CD4-positive, alpha-beta memory T cell (primary cell): Measurements from ENCODE around the gene MYO1F. TPM values are rescaled to one million over a fixed set of nuclear protein-coding genes. Genes with fewer than 3 reads are reported as not detected.
"Not testable (repeated sequence)": the region's sequence is repeated elsewhere in the genome, so short reads cannot be mapped to it uniquely, and the experiment has no call there.

ENCODE experiments used
- CTCF ChIA-PET: fragments of 350-600 bp; sonication (Branson Sonifier 250); formaldehyde crosslinking; loops from one replicate; lab custom pipeline; 2021; ENCODE audit warnings: inconsistent platforms; ENCODE audit not compliant: partially characterized antibody; lab: Charles Lee
- POLR2A ChIA-PET: fragments of 350-600 bp; sonication (Branson Sonifier 250); formaldehyde crosslinking; loops from one replicate; lab custom pipeline; 2021; ENCODE audit not compliant: partially characterized antibody; lab: Charles Lee
- DNase-seq, 5 donors: peaks; one replicate each; pipeline versions ENCODE4 v3.0.0 to v3.0.0-alpha.2; 2020 to 2022; ENCODE audit warnings: mixed read lengths in 1 of 5
- H3K27ac ChIP-seq: one replicate; pipeline ENCODE4 v1.7.0; 2013; ENCODE audit warnings: low read depth, low read length
- H3K27me3 ChIP-seq: 2 replicates; pipeline ENCODE4 v1.7.0; 2013; ENCODE audit warnings: mild to moderate bottlenecking, low read length, moderate library complexity; ENCODE audit not compliant: insufficient read depth
- H3K36me3 ChIP-seq: 2 replicates; pipeline ENCODE4 v1.7.0; 2013; ENCODE audit warnings: mild to moderate bottlenecking, low read length, moderate library complexity; ENCODE audit not compliant: insufficient read depth
- H3K4me1 ChIP-seq: 2 replicates; pipeline ENCODE4 v1.7.0; 2013; ENCODE audit warnings: mild to moderate bottlenecking, low read length, moderate library complexity; ENCODE audit not compliant: insufficient read depth
- H3K4me3 ChIP-seq, 2 donors: one replicate each; pipeline ENCODE4 v1.7.0; 2013; ENCODE audit warnings: low read length in 2 of 2, mild to moderate bottlenecking in 1 of 2
- H3K9me3 ChIP-seq, 2 donors: one replicate each; pipeline ENCODE4 v1.7.0; 2013; ENCODE audit warnings: low read length in 2 of 2, control low read depth in 1 of 2; ENCODE audit not compliant: control insufficient read depth in 1 of 2
- H3K27ac Mint-ChIP-seq, 7 donors: one replicate each; pipeline ENCODE4 v1.8.0; 2020 to 2021; ENCODE audit warnings: mixed read lengths in 7 of 7, mild to moderate bottlenecking in 6 of 7, inconsistent platforms in 3 of 7, moderate library complexity in 3 of 7
- H3K27me3 Mint-ChIP-seq, 2 donors: one replicate each; pipeline ENCODE4 v1.8.0; 2020 to 2021; ENCODE audit warnings: mixed read lengths in 2 of 2
- H3K36me3 Mint-ChIP-seq, 2 donors: one replicate each; pipeline ENCODE4 v1.8.0; 2020 to 2021; ENCODE audit warnings: mixed read lengths in 2 of 2, inconsistent platforms in 1 of 2, mild to moderate bottlenecking in 1 of 2
- H3K4me1 Mint-ChIP-seq, 4 donors: one replicate each; pipeline ENCODE4 v1.8.0; 2020 to 2021; ENCODE audit warnings: mixed read lengths in 4 of 4, mild to moderate bottlenecking in 1 of 4
- H3K4me3 Mint-ChIP-seq, 8 donors: one replicate each; pipeline ENCODE4 v1.8.0; 2020 to 2021; ENCODE audit warnings: mixed read lengths in 8 of 8, mild to moderate bottlenecking in 7 of 8, moderate library complexity in 6 of 8, inconsistent platforms in 3 of 8
- H3K9me3 Mint-ChIP-seq, 8 donors: one replicate each; pipeline ENCODE4 v1.8.0; 2020 to 2021; ENCODE audit warnings: mixed read lengths in 8 of 8, mild to moderate bottlenecking in 5 of 8, inconsistent platforms in 3 of 8, moderate library complexity in 1 of 8
- intact Hi-C: fragments of 100-400 bp; cut with micrococcal nuclease; formaldehyde crosslinking; loops from one replicate; pipeline ENCODE4 v1.15.1; 2023
- polyA plus RNA-seq, 2 donors: library from polyadenylated mRNA; unstranded; fragments of 300-500 nt; fragmentation: Illumina TruSeq; gene quantifications; one replicate each; pipeline ENCODE4 v1.2.3, GENCODE V29; 2021
- total RNA-seq, 2 experiments: library from RNA; stranded (reverse); gene quantifications; one replicate each; pipeline ENCODE4 v1.2.3, GENCODE V29; 2021

MYO1F gene
- total and polyA plus RNA-seq, 4 experiments from 2014 or later, result 35.9 to 359 (median 220) TPM

DNA sequence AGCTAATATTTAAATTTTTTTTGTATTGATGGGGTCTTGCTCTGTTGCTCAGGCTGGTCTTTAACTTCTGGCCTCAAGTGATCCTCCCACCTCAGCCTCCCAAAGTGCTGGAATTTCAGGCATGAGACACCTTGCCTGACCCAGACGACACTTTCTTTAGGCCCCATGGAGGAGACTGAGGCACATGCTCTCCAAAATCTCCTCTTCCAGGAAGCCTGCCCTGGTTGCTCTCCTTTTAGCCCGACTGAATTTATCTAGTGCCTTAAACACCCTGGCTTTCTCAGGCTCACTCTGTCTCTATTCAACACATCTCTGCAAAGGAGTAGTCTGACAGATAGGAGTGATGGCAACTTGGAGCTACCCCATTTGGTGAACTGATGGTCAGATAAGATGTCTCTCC, 18.9 kb downstream of the MYO1F start:
- H3K4me1 Mint-ChIP-seq, result peaks cover 20 to 49% (median 30%) of the 10 kb centered on the region in 4 donors
- Histone ChIP-seq H3K9me3 (no peaks in the 10 kb centered on the region), H3K27me3 (no peaks in the 10 kb centered on the region), H3K4me1 (peaks cover 28% of the 10 kb centered on the region), H3K36me3 (peaks cover 18% of the 10 kb centered on the region), H3K4me3 (no peak overlapping the region), H3K27ac (peak overlapping the region; percentile 5)
- no peaks in the 10 kb centered on the region for H3K9me3 Mint-ChIP-seq
- peak overlapping the region; percentile 28 to 92 (median 89) for H3K27ac Mint-ChIP-seq
- peak overlapping the region in 1 of 8 donors; percentile 26 for H3K4me3 Mint-ChIP-seq
- DNase-seq, result no peak
- intact Hi-C loops, result no loop called here
- ChIA-PET CTCF (interaction anchor here (1.0 to 5.3 kb wide), 5 partner anchors 11 to 34 kb away, joined by 3 to 65 read pairs (median 4); partner anchors contain the start of gene MYO1F), POLR2A (interaction anchor here (1.3 to 3.4 kb wide), 4 partner anchors 10 to 44 kb away, joined by 7 to 25 read pairs (median 14); partner anchors contain the start of genes MYO1F and ZNF414)
- H3K27me3 Mint-ChIP-seq, result no peaks in the 10 kb centered on the region
- H3K36me3 Mint-ChIP-seq, result peaks cover 13 to 32% of the 10 kb centered on the region in 2 donors

DNA sequence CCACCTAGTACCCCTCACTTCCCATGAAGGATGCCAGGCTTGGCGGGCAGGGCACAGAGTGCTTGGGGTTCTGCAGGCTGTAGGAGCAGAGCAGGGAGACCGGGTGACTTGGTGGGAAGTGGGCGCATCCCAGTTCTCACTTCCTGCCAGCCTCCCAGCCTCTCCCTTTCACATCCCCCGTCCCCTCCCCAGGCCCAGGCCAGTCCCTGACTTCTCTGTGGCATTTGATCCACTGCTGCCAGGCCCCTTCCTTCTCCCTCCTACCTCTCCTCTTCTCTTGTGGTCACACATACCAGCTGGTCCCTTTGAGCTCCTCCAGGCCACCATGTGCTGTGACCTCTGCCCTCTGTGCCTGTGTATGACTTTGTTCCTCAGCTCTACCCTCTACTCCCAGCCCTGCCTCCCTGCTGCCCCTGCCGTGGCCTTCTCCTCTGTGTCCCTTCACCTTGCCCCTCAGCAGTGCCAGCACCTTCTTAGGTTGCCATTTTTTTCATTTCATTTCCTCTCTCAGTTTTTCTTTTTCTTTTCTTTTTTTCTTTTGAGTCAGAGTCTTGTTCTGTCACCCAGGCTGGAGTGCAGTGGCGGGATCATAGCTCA, 19.5 kb downstream of the MYO1F start:
- Histone ChIP-seq H3K36me3 (peaks cover 24% of the 10 kb centered on the region), H3K9me3 (no peaks in the 10 kb centered on the region), H3K4me3 (no peak overlapping the region), H3K4me1 (peaks cover 28% of the 10 kb centered on the region), H3K27ac (no peak overlapping the region), H3K27me3 (no peaks in the 10 kb centered on the region)
- no peak for DNase-seq
- Mint-ChIP-seq H3K27me3 (no peaks in the 10 kb centered on the region), H3K9me3 (no peaks in the 10 kb centered on the region), H3K36me3 (peaks cover 19 to 36% of the 10 kb centered on the region in 2 donors), H3K4me1 (peaks cover 22 to 45% (median 30%) of the 10 kb centered on the region in 4 donors), H3K27ac (peak overlapping the region; percentile 76 to 95 (median 89)), H3K4me3 (peak overlapping the region in 4 of 8 donors; percentile 15 to 54 (median 31))
- ChIA-PET CTCF (interaction anchor here (1.0 to 5.3 kb wide), 5 partner anchors 11 to 33 kb away, joined by 3 to 65 read pairs (median 4); partner anchors contain the start of gene MYO1F), POLR2A (interaction anchor here (0.7 to 3.4 kb wide), 5 partner anchors 11 to 44 kb away, joined by 3 to 25 read pairs (median 7); partner anchors contain the start of genes MYO1F and ZNF414)
- intact Hi-C loops, result no loop called here

DNA sequence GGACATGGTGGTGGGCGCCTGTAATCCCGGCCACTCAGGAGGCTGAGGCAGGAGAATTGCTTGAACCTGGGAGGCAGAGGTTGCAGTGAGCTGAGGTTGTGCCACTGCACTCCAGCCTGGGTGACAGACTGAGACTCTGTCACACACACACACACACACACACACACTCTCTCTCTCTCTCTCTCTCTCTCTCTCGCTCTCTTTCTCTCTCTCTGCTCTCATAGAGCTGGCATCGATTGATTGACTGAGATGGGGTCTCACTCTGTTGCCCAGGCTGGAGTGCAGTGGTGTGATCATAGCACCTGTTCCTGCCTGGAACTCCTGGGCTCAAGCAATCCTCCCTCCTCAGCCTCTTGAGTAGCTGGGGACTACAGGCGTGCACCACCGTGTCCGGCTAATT, 23.5 kb downstream of the MYO1F start:
- Histone ChIP-seq H3K4me1 (peaks cover 16% of the 10 kb centered on the region), H3K36me3 (peaks cover 38% of the 10 kb centered on the region)
- H3K27ac ChIP-seq, H3K4me3 ChIP-seq, H3K9me3 Mint-ChIP-seq, H3K27me3 ChIP-seq, H3K27me3 Mint-ChIP-seq, H3K4me3 Mint-ChIP-seq, DNase-seq, intact Hi-C loops, H3K9me3 ChIP-seq: not testable (repeated sequence)
- CTCF ChIA-PET, result interaction anchor here (0.6 to 12.9 kb wide), 2 partner anchors 25 to 71 kb away, joined by 5 to 111 read pairs; partner anchors contain the start of gene MYO1F
- Mint-ChIP-seq H3K27ac (peak overlapping the region in 3 of 7 donors; percentile 38 to 82 (median 55)), H3K36me3 (peaks cover 30 to 54% of the 10 kb centered on the region in 2 donors), H3K4me1 (peaks cover 14 to 29% (median 19%) of the 10 kb centered on the region in 4 donors)
- POLR2A ChIA-PET, result interaction anchor here (1.0 to 1.2 kb wide), 2 partner anchors 17 to 35 kb away, joined by 3 read pairs; no protein-coding TSS in a partner anchor

DNA sequence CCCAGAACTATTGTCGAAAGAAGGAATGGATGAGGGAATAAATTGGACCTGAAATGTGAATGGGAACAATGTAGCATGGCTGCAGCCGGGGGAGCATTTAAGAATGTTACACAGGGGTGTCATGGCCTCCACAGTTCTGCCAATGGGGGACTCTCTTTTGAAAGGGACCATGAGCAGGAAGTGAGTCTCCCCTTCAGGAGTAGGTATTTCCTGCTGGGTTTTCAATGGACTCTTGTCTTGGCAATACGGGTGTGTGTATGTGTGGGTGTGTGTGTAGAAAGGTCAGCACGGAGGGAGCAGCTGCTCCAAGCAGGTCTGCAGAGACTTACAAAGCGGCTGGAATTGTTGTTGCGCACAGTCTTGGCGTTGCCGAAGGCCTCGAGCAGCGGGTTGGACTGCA, 24.4 kb downstream of the MYO1F start:
- CTCF ChIA-PET, result interaction anchor here (12.9 kb wide), 1 partner anchor 26 kb away, joined by 111 read pairs; the partner anchor contains the start of gene MYO1F
- POLR2A ChIA-PET, result interaction anchor here (0.8 to 1.2 kb wide), 2 partner anchors 25 to 34 kb away, joined by 3 read pairs; partner anchors contain the start of gene MYO1F

DNA sequence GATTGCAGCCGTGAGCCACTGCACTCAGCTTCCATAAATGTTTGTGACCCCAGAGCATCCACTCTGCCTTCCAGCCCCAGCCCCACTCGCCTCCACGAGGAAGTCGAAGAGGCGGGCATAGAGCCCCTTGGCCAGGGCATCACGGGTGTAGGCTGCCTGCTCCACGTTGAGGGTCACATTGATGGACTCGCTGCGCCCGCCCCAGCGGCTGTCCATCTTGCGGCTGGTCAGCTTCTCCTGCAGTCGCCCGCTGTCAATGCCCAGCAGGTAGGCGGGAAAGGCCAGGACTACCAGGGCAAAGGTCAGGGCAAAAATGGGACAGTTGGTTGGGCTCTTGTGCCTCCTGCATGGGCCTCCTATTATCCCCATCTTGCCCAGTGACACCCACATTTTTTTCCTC, 27.2 kb downstream of the MYO1F start:
- peaks cover 49 to 57% of the 10 kb centered on the region in 2 donors for H3K36me3 Mint-ChIP-seq
- H3K36me3 ChIP-seq, result peaks cover 47% of the 10 kb centered on the region
- no peak overlapping the region for H3K4me3 ChIP-seq
- H3K27ac Mint-ChIP-seq, result no peak overlapping the region
- H3K4me1 ChIP-seq, result no peaks in the 10 kb centered on the region
- ChIA-PET CTCF (interaction anchor here (0.5 to 12.9 kb wide), 3 partner anchors 21 to 122 kb away, joined by 3 to 111 read pairs (median 3); partner anchors contain the start of gene MYO1F), POLR2A (interaction anchor here (0.9 to 2.1 kb wide), 6 partner anchors 8 to 36 kb away, joined by 3 to 10 read pairs (median 5); partner anchors contain the start of genes MYO1F and ZNF414)
- H3K4me1 Mint-ChIP-seq, result peaks cover 4 to 14% (median 5%) of the 10 kb centered on the region in 4 donors
- H3K9me3 Mint-ChIP-seq, result no peaks in the 10 kb centered on the region
- no peak for DNase-seq
- H3K27me3 Mint-ChIP-seq, result no peaks in the 10 kb centered on the region
- H3K27me3 ChIP-seq, result no peaks in the 10 kb centered on the region
- H3K9me3 ChIP-seq, result no peaks in the 10 kb centered on the region
- H3K4me3 Mint-ChIP-seq, result no peak overlapping the region
- H3K27ac ChIP-seq, result no peak overlapping the region
- intact Hi-C loops, result no loop called here

More for the DNA sequence above, 24.4 kb downstream of the MYO1F start:
- H3K9me3 Mint-ChIP-seq, result no peaks in the 10 kb centered on the region
- no peak overlapping the region for H3K4me3 Mint-ChIP-seq
- H3K4me1 ChIP-seq, result peaks cover 7% of the 10 kb centered on the region
- no peaks in the 10 kb centered on the region for H3K27me3 ChIP-seq
- intact Hi-C loops, result no loop called here
- H3K36me3 Mint-ChIP-seq, result peaks cover 33 to 52% of the 10 kb centered on the region in 2 donors
- H3K27ac ChIP-seq, result no peak overlapping the region
- H3K27ac Mint-ChIP-seq, result peak overlapping the region in 6 of 7 donors; percentile 0 to 81 (median 44)
- H3K4me3 ChIP-seq, result no peak overlapping the region
- DNase-seq, result no peak
- peaks cover 38% of the 10 kb centered on the region for H3K36me3 ChIP-seq
- H3K27me3 Mint-ChIP-seq, result no peaks in the 10 kb centered on the region
- H3K9me3 ChIP-seq, result no peaks in the 10 kb centered on the region
- H3K4me1 Mint-ChIP-seq, result peaks cover 6 to 20% (median 11%) of the 10 kb centered on the region in 4 donors

DNA sequence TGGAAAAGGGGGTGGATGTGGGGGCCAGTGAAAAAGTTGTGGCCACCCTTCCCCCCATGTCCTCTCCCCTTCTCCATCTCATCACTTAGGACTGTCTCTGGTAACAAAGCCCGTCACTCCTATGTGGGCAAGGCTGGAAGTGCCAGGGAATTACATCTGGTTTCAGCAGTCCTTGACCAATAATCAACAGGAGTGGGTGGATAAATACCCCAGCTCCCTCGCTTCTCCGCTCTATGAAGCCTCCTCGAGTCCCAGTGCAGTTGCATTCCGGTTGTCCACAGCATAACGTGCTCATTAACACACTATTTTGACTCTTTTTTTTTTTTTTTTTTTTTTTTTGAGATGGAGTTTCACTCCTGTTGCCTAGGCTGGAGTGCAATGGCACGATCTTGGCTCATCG, 31.5 kb downstream of the MYO1F start:
- H3K27ac ChIP-seq, result no peak overlapping the region
- Mint-ChIP-seq H3K4me1 (no peaks in the 10 kb centered on the region), H3K27me3 (no peaks in the 10 kb centered on the region), H3K9me3 (no peaks in the 10 kb centered on the region), H3K4me3 (no peak overlapping the region), H3K36me3 (peaks cover 33 to 37% of the 10 kb centered on the region in 2 donors), H3K27ac (peak overlapping the region in 2 of 7 donors; percentile 17 to 53)
- DNase-seq, result no peak
- H3K9me3 ChIP-seq, result no peaks in the 10 kb centered on the region
- CTCF ChIA-PET, result interaction anchor here (0.9 to 12.9 kb wide), 2 partner anchors 23 to 33 kb away, joined by 3 to 111 read pairs; partner anchors contain the start of gene MYO1F
- H3K4me3 ChIP-seq, result no peak overlapping the region
- no peaks in the 10 kb centered on the region for H3K4me1 ChIP-seq
- peaks cover 17% of the 10 kb centered on the region for H3K36me3 ChIP-seq
- POLR2A ChIA-PET, result interaction anchor here (0.8 to 3.7 kb wide), 6 partner anchors 8 to 33 kb away, joined by 3 to 20 read pairs (median 4); partner anchors contain the start of genes MYO1F and ZNF414
- no peaks in the 10 kb centered on the region for H3K27me3 ChIP-seq
- intact Hi-C loops, result no loop called here
